ENCODE measurements around the gene MXD3.
"Not testable (repeated sequence)": the region's sequence is repeated elsewhere in the genome, so short reads cannot be mapped to it uniquely, and the experiment has no call there.

MXD3 gene

GRCh38 chr5:177260961-177261360 lies 50.7 kb downstream of the MXD3 start:
- no peak for DNase-seq (ENCODE audit: low spot score)
- no peak for TF ChIP-seq CTCF (conservative IDR thresholded peaks at IDR 0.05; ENCODE audit: low read depth)
- ChIA-PET CTCF (interaction anchor here (0.7 kb wide), 1 partner anchor 890 kb away, joined by 4 read pairs; no protein-coding TSS in a partner anchor), POLR2A (ENCODE audit: low non-redundant PET) (no interaction called here)
- no peak overlapping the region for H3K27ac ChIP-seq

GRCh38 chr5:177258711-177259110 lies 53.0 kb downstream of the MXD3 start:
- CTCF ChIA-PET; H3K27ac ChIP-seq; POLR2A ChIA-PET (ENCODE audit: low non-redundant PET); DNase-seq (ENCODE audit: low spot score): not testable (repeated sequence)
